Mesothelial cell of epicardium (in vitro differentiated cells): ENCODE data around the gene ANKMY2. TPM values are rescaled to one million over a fixed set of nuclear protein-coding genes. Genes with fewer than 3 reads are reported as not detected.

Source experiments
- DNase-seq, 2 experiments: peaks; one replicate each; pipeline ENCODE4 v3.0.0; 2021; ENCODE audit warnings: low spot score in 2 of 2; ENCODE audit not compliant: unreplicated experiment in 2 of 2
- H3K27ac Mint-ChIP-seq: 2 replicates; pipeline ENCODE4 v1.8.0; 2021; ENCODE audit warnings: mixed read lengths
- H3K27me3 Mint-ChIP-seq: 2 replicates; pipeline ENCODE4 v1.8.0; 2021; ENCODE audit warnings: low read depth, mixed read lengths
- H3K36me3 Mint-ChIP-seq: 2 replicates; pipeline ENCODE4 v1.8.0; 2021; ENCODE audit warnings: mixed read lengths
- H3K4me1 Mint-ChIP-seq: 2 replicates; pipeline ENCODE4 v1.8.0; 2021; ENCODE audit warnings: mixed read lengths
- H3K4me3 Mint-ChIP-seq: 2 replicates; pipeline ENCODE4 v1.8.0; 2021; ENCODE audit warnings: mild to moderate bottlenecking, moderate library complexity, mixed read lengths
- H3K9me3 Mint-ChIP-seq: 2 replicates; pipeline ENCODE4 v1.8.0; 2021; ENCODE audit warnings: mixed read lengths
- CTCF ChIP-seq: fragments of 200-600 bp; sonication (generic); IDR thresholded peaks from one replicate; pipeline ENCODE4 v1.5.0; 2021; ENCODE audit warnings: antibody characterized with exemption; ENCODE audit not compliant: unreplicated experiment
- total RNA-seq: library from RNA; stranded (reverse); gene quantifications from 3 replicates; pipeline ENCODE4 v1.2.1, GENCODE V29; 2021

Gene ANKMY2
- total RNA-seq, 1 donor from 2014 or later, result 25.0 TPM

- peak overlapping the region; percentile 93 for H3K27ac Mint-ChIP-seq
- H3K4me3 Mint-ChIP-seq, result peak overlapping the region; percentile 100
- peaks cover 41% of the 10 kb centered on the region for H3K4me1 Mint-ChIP-seq
- TF ChIP-seq CTCF, result no peak
- no peaks in the 10 kb centered on the region for H3K9me3 Mint-ChIP-seq
- H3K27me3 Mint-ChIP-seq, result no peaks in the 10 kb centered on the region
- no peak for DNase-seq
- peaks cover 2% of the 10 kb centered on the region for H3K36me3 Mint-ChIP-seq
Observed at GRCh38 chr7:16644157-16644556, 1.4 kb downstream of the ANKMY2 start.

- H3K9me3 Mint-ChIP-seq, result no peaks in the 10 kb centered on the region
Observed at GRCh38 chr7:16638282-16639280, 7.0 kb downstream of the ANKMY2 start.

GRCh38 chr7:16637379-16637778 lies 8.2 kb downstream of the ANKMY2 start:
- Mint-ChIP-seq H3K4me1 (peaks cover 17% of the 10 kb centered on the region), H3K27ac (peak overlapping the region; percentile 33), H3K27me3 (no peaks in the 10 kb centered on the region), H3K4me3 (no peak overlapping the region), H3K9me3 (no peaks in the 10 kb centered on the region), H3K36me3 (peaks cover 19% of the 10 kb centered on the region)
- TF ChIP-seq CTCF, result no peak
- DNase-seq, result no peak

More at GRCh38 chr7:16638282-16639280, 7.0 kb downstream of the ANKMY2 start:
- Mint-ChIP-seq H3K36me3 (peaks cover 18% of the 10 kb centered on the region), H3K27ac (no peak overlapping the region), H3K27me3 (no peaks in the 10 kb centered on the region), H3K4me1 (peaks cover 20% of the 10 kb centered on the region), H3K4me3 (no peak overlapping the region)
- DNase-seq, result no peak
- TF ChIP-seq CTCF, result no peak

- no peak for TF ChIP-seq CTCF
- H3K4me3 Mint-ChIP-seq, result no peak overlapping the region
- no peaks in the 10 kb centered on the region for H3K9me3 Mint-ChIP-seq
- DNase-seq, result no peak
- peaks cover 24% of the 10 kb centered on the region for H3K36me3 Mint-ChIP-seq
- H3K27ac Mint-ChIP-seq, result peak overlapping the region; percentile 26
- no peaks in the 10 kb centered on the region for H3K27me3 Mint-ChIP-seq
- peaks cover 17% of the 10 kb centered on the region for H3K4me1 Mint-ChIP-seq
Observed at GRCh38 chr7:16636555-16637101, 8.9 kb downstream of the ANKMY2 start.

GRCh38 chr7:16634271-16634738 lies 11.2 kb downstream of the ANKMY2 start:
- Mint-ChIP-seq H3K4me3 (no peak overlapping the region), H3K9me3 (no peaks in the 10 kb centered on the region), H3K4me1 (peaks cover 17% of the 10 kb centered on the region), H3K27me3 (no peaks in the 10 kb centered on the region), H3K27ac (no peak overlapping the region), H3K36me3 (peaks cover 24% of the 10 kb centered on the region)
- DNase-seq, result no peak
- TF ChIP-seq CTCF, result no peak
